Fibroblast of the aortic adventitia (primary cell): ENCODE data around the gene RARRES2. TPM values are rescaled to one million over a fixed set of nuclear protein-coding genes. Genes with fewer than 3 reads are reported as not detected.

ENCODE experiments used
- DNase-seq: peaks from one replicate; pipeline ENCODE4 v3.0.0-alpha.2; 2010; ENCODE audit warnings: low read depth
- H3K4me3 ChIP-seq: 2 replicates; pipeline ENCODE4 v1.5.1; 2011; ENCODE audit warnings: low read depth, mild to moderate bottlenecking, control low read depth, low read length, moderate library complexity
- CTCF ChIP-seq: IDR thresholded peaks from 2 replicates; pipeline ENCODE4 v1.5.1; 2011; ENCODE audit warnings: mild to moderate bottlenecking, low read length, control low read depth, inconsistent platforms; ENCODE audit not compliant: insufficient read depth
- total RNA-seq: library from RNA; depleted of rRNA; stranded (reverse); fragments of >200 nt; gene quantifications from 2 replicates; pipeline ENCODE4 v1.2.3, GENCODE V29; 2012; ENCODE audit warnings: low replicate concordance

Gene RARRES2
- total RNA-seq, 1 donor = 1.4 TPM

- no peak for DNase-seq
- H3K4me3 ChIP-seq = no peak overlapping the region
- TF ChIP-seq CTCF = no peak
Measured at GRCh38 chr7:150334108-150334507, 7.3 kb downstream of the RARRES2 start.

- no peak for DNase-seq
- no peak for TF ChIP-seq CTCF
Measured at GRCh38 chr7:150333659-150334058, 7.8 kb downstream of the RARRES2 start.

GRCh38 chr7:150332852-150333635 is 8.4 kb downstream of the RARRES2 start:
- no peak for TF ChIP-seq CTCF
- no peak overlapping the region for H3K4me3 ChIP-seq
- DNase-seq = no peak

More at GRCh38 chr7:150333659-150334058, 7.8 kb downstream of the RARRES2 start:
- no peak overlapping the region for H3K4me3 ChIP-seq

GRCh38 chr7:150330211-150330885 is 11.1 kb downstream of the RARRES2 start:
- no peak overlapping the region for H3K4me3 ChIP-seq
- no peak for TF ChIP-seq CTCF
- DNase-seq = no peak

- H3K4me3 ChIP-seq = no peak overlapping the region
- DNase-seq = no peak
- no peak for TF ChIP-seq CTCF
Measured at GRCh38 chr7:150329331-150330120, 11.9 kb downstream of the RARRES2 start.

- no peak for DNase-seq
- H3K4me3 ChIP-seq = no peak overlapping the region
- TF ChIP-seq CTCF = no peak
Measured at GRCh38 chr7:150327308-150327707, 14.1 kb downstream of the RARRES2 start.
